HepG2 (cell line): Measurements from ENCODE around the gene FBXL20. TPM values are rescaled to one million over a fixed set of nuclear protein-coding genes. Genes with fewer than 3 reads are reported as not detected.
A peak's percentile ranks its signal among the peaks of the same experiment; 100 is the strongest.

Experiments
- CENPX ChIP-seq: sonication (generic); formaldehyde crosslinking; IDR thresholded peaks from 2 replicates; pipeline ENCODE4 v1.9.0; 2021; ENCODE audit warnings: mild to moderate bottlenecking, missing genetic modification reagents, moderate library complexity
- ELF3 ChIP-seq: IDR thresholded peaks from 2 replicates; pipeline ENCODE4 v1.6.1; 2016; ENCODE audit warnings: missing genetic modification reagents, missing compliant biosample characterization
- ETV6 ChIP-seq: sonication (generic); formaldehyde crosslinking; conservative IDR thresholded peaks from 2 replicates; pipeline ENCODE4 v1.4.0; 2020; ENCODE audit warnings: missing genetic modification reagents
- JUND ChIP-seq: sonication (generic); formaldehyde crosslinking; IDR thresholded peaks from 2 replicates; pipeline ENCODE4 v1.8.0; 2022; ENCODE audit warnings: mild to moderate bottlenecking, missing genetic modification reagents
- LCORL ChIP-seq, 2 experiments: fragments of 450-650 bp in 1 of 2; sonication (generic) in 1 of 2; formaldehyde crosslinking in 1 of 2; IDR thresholded peaks; 2 replicates each; pipeline versions ENCODE4 v1.5.0 to v1.6.1; 2017 to 2020; ENCODE audit warnings: antibody characterized with exemption in 1 of 2, missing genetic modification reagents in 1 of 2
- MATR3 ChIP-seq: sonication (generic); formaldehyde crosslinking; IDR thresholded peaks from 2 replicates; pipeline ENCODE4 v1.4.0; 2020; ENCODE audit warnings: missing genetic modification reagents
- MNT ChIP-seq: fragments of 450-650 bp; IDR thresholded peaks from 2 replicates; pipeline ENCODE4 v1.6.1; 2016
- NFKB2 ChIP-seq: sonication (generic); formaldehyde crosslinking; IDR thresholded peaks from 2 replicates; pipeline ENCODE4 v1.4.0; 2020; ENCODE audit warnings: missing genetic modification reagents, borderline replicate concordance
- NPAS2 ChIP-seq: sonication (generic); formaldehyde crosslinking; IDR thresholded peaks from 2 replicates; pipeline ENCODE4 v1.8.0; 2022; ENCODE audit warnings: mild to moderate bottlenecking, missing genetic modification reagents, borderline replicate concordance
- PLSCR1 ChIP-seq: sonication (generic); formaldehyde crosslinking; IDR thresholded peaks from 2 replicates; pipeline ENCODE4 v1.5.0; 2020; ENCODE audit warnings: missing genetic modification reagents, mild to moderate bottlenecking, borderline replicate concordance
- RXRA ChIP-seq: sonication (generic); formaldehyde crosslinking; IDR thresholded peaks from 2 replicates; pipeline ENCODE4 v1.5.1; 2020; ENCODE audit warnings: missing genetic modification reagents
- SOX5 ChIP-seq: IDR thresholded peaks from 2 replicates; pipeline ENCODE4 v1.6.1; 2016; ENCODE audit warnings: borderline replicate concordance
- TBX3 ChIP-seq: fragments of 450-650 bp; IDR thresholded peaks from 2 replicates; pipeline ENCODE4 v1.6.1; 2017; ENCODE audit warnings: antibody characterized with exemption, mild to moderate bottlenecking, inconsistent platforms, borderline replicate concordance
- ZBTB8A ChIP-seq: sonication (generic); formaldehyde crosslinking; IDR thresholded peaks from 2 replicates; pipeline ENCODE4 v1.4.0; 2020; ENCODE audit warnings: mild to moderate bottlenecking, low read depth, missing genetic modification reagents, borderline replicate concordance
- ZNF235 ChIP-seq: sonication (generic); formaldehyde crosslinking; IDR thresholded peaks from 2 replicates; pipeline ENCODE4 v1.8.1; 2023; ENCODE audit warnings: mild to moderate bottlenecking, missing genetic modification reagents, borderline replicate concordance
- ZNF337 ChIP-seq: sonication (generic); formaldehyde crosslinking; IDR thresholded peaks from 2 replicates; pipeline ENCODE4 v1.5.1; 2020; ENCODE audit warnings: missing genetic modification reagents, low read depth, mild to moderate bottlenecking, borderline replicate concordance
- ZNF724P ChIP-seq: sonication (generic); formaldehyde crosslinking; IDR thresholded peaks from 2 replicates; pipeline ENCODE4 v1.8.0; 2022; ENCODE audit warnings: missing genetic modification reagents, borderline replicate concordance
- polyA plus RNA-seq, 8 experiments: library from polyadenylated mRNA; depleted of rRNA in 3 of 8; stranded (reverse) in 7 of 8; unstranded in 1 of 8; fragments of >200 nt; fragmentation: Illumina TruSeq in 4 of 8; extraction: Trizol in 4 of 8; gene quantifications; 2 replicates each; pipeline versions ENCODE4 v1.2.1 to v1.2.3, GENCODE V29; 2011 to 2016; ENCODE audit warnings: low read depth in 4 of 8, missing spikeins in 1 of 8, mixed read lengths in 1 of 8; ENCODE audit not compliant: insufficient read depth in 1 of 8
- total RNA-seq, 5 experiments: library from RNA; depleted of rRNA; stranded (reverse); fragments of >200 nt; fragmentation: Illumina TruSeq; extraction: Trizol; gene quantifications; 2 replicates each; pipeline ENCODE4 v1.2.3, GENCODE V29; 2016; ENCODE audit warnings: low read depth in 1 of 5
- TF ChIP-seq, protein P1 (sequence below): sonication (generic); formaldehyde crosslinking; IDR thresholded peaks from 2 replicates; pipeline ENCODE4 v1.5.0; 2020; ENCODE audit warnings: mild to moderate bottlenecking, missing genetic modification reagents, borderline replicate concordance
- TF ChIP-seq, protein P2 (sequence below): sonication (generic); formaldehyde crosslinking; IDR thresholded peaks from 2 replicates; pipeline ENCODE4 v1.5.1; 2020; ENCODE audit warnings: missing genetic modification reagents, mild to moderate bottlenecking, borderline replicate concordance
- TF ChIP-seq, protein P3 (sequence below): sonication (generic); formaldehyde crosslinking; IDR thresholded peaks from 2 replicates; pipeline ENCODE4 v1.4.0; 2020; ENCODE audit warnings: mild to moderate bottlenecking, missing genetic modification reagents

Gene FBXL20
- total and polyA plus RNA-seq, 2 of the 13 experiments (the other 11 are each of a cell fraction or from before 2014, with no cell fraction given), result 10.2 to 10.3 TPM

- no peak for TF ChIP-seq CENPX (CRISPR knock-in tag)
- no peak for TF ChIP-seq ZBTB8A (CRISPR knock-in tag)
- TF ChIP-seq, protein P1, sequence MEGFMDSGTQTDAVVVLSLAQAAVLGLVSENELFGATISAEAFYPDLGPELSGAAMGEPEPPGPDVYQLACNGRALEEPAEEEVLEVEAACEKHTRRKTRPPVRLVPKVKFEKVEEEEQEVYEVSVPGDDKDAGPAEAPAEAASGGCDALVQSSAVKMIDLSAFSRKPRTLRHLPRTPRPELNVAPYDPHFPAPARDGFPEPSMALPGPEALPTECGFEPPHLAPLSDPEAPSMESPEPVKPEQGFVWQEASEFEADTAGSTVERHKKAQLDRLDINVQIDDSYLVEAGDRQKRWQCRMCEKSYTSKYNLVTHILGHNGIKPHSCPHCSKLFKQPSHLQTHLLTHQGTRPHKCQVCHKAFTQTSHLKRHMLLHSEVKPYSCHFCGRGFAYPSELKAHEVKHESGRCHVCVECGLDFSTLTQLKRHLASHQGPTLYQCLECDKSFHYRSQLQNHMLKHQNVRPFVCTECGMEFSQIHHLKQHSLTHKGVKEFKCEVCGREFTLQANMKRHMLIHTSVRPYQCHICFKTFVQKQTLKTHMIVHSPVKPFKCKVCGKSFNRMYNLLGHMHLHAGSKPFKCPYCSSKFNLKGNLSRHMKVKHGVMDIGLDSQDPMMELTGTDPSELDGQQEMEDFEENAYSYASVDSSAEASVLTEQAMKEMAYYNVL, result no peak
- peak; percentile 60 for TF ChIP-seq ELF3
- TF ChIP-seq MNT, result no peak
- no peak for TF ChIP-seq JUND (CRISPR knock-in tag)
- no peak for TF ChIP-seq MATR3 (CRISPR knock-in tag)
- TF ChIP-seq PLSCR1 (CRISPR knock-in tag), result 0 out of 2 replicates have a peak, but pooled peaks have one; percentile 39
- TF ChIP-seq RXRA (CRISPR knock-in tag), result peak; percentile 38; the same call in 1 of the 2 replicates
- peak; percentile 38 for TF ChIP-seq SOX5 (CRISPR knock-in tag)
- TF ChIP-seq TBX3, result no peak
- TF ChIP-seq LCORL (IDR thresholded peaks at IDR 0.05), result no peak
- TF ChIP-seq LCORL (CRISPR knock-in tag; IDR thresholded peaks at IDR 0.05), result peak; percentile 26; the same call in 1 of the 2 replicates
- TF ChIP-seq, protein P2, sequence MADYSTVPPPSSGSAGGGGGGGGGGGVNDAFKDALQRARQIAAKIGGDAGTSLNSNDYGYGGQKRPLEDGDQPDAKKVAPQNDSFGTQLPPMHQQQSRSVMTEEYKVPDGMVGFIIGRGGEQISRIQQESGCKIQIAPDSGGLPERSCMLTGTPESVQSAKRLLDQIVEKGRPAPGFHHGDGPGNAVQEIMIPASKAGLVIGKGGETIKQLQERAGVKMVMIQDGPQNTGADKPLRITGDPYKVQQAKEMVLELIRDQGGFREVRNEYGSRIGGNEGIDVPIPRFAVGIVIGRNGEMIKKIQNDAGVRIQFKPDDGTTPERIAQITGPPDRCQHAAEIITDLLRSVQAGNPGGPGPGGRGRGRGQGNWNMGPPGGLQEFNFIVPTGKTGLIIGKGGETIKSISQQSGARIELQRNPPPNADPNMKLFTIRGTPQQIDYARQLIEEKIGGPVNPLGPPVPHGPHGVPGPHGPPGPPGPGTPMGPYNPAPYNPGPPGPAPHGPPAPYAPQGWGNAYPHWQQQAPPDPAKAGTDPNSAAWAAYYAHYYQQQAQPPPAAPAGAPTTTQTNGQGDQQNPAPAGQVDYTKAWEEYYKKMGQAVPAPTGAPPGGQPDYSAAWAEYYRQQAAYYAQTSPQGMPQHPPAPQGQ, result no peak
- 0 out of 2 replicates have a peak, but pooled peaks have one; percentile 34 for TF ChIP-seq NFKB2 (CRISPR knock-in tag)
- TF ChIP-seq ZNF337, result peak; percentile 92; the same call in 1 of the 2 replicates
- no peak; the same call in 1 of the 2 replicates for TF ChIP-seq ZNF235 (CRISPR knock-in tag)
- TF ChIP-seq ZNF724P (CRISPR knock-in tag), result no peak
- 0 out of 2 replicates have a peak, but pooled peaks have one; percentile 33 for TF ChIP-seq ETV6 (CRISPR knock-in tag)
- TF ChIP-seq, protein P3, sequence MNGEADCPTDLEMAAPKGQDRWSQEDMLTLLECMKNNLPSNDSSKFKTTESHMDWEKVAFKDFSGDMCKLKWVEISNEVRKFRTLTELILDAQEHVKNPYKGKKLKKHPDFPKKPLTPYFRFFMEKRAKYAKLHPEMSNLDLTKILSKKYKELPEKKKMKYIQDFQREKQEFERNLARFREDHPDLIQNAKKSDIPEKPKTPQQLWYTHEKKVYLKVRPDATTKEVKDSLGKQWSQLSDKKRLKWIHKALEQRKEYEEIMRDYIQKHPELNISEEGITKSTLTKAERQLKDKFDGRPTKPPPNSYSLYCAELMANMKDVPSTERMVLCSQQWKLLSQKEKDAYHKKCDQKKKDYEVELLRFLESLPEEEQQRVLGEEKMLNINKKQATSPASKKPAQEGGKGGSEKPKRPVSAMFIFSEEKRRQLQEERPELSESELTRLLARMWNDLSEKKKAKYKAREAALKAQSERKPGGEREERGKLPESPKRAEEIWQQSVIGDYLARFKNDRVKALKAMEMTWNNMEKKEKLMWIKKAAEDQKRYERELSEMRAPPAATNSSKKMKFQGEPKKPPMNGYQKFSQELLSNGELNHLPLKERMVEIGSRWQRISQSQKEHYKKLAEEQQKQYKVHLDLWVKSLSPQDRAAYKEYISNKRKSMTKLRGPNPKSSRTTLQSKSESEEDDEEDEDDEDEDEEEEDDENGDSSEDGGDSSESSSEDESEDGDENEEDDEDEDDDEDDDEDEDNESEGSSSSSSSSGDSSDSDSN, result peak; percentile 65
- no peak for TF ChIP-seq NPAS2 (CRISPR knock-in tag)
Observed at GRCh38 chr17:39450847-39451581, 49.6 kb upstream of the FBXL20 start, which contains the start of gene MED1 (continued).
